ENCODE data around the gene SPSB1. TPM values are rescaled to one million over a fixed set of nuclear protein-coding genes. Genes with fewer than 3 reads are reported as not detected.

Gene SPSB1
- total RNA-seq, 1 experiment from 2014 or later: 2.9 TPM

DNA sequence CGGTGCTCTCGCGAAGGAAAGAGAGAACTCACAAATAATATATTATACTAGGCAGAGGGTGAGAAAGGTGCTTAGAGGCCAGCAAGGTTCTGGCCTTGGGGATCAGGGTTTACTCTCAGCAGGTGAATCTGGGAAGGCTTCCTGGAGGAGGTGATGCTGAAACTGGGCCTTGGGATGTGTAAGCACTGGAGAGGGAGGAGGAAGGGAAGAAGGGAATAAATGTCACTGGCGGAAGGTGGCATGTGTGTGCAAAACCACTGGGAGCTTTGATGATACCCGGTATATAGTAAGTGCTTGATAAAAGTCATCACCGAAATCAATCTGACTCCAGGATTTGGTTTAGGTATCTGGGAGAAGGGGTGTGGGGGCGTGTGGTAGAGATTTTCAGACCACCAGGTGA lies 24.4 kb downstream of the SPSB1 start:
- no peak overlapping the region for H3K4me2 ChIP-seq (ENCODE audit: insufficient read depth, insufficient read length, low read length)
- no peak overlapping the region for H2AFZ ChIP-seq (ENCODE audit: low read length)
- H4K91ac ChIP-seq (ENCODE audit: insufficient read length, low read depth, low read length): no peak overlapping the region
- no peaks in the 10 kb centered on the region for H3K9me3 ChIP-seq (ENCODE audit: control insufficient read depth, low read depth, low read length)
- peaks cover 10% of the 10 kb centered on the region; the same call in 1 of the 2 replicates for H3K4me1 ChIP-seq (ENCODE audit: insufficient read depth, low read length)
- no peaks in the 10 kb centered on the region for H3K9me3 Mint-ChIP-seq
- no peak overlapping the region for H2AK5ac ChIP-seq (ENCODE audit: insufficient read length, low read length)
- H3K27ac Mint-ChIP-seq: no peak overlapping the region
- H3K36me3 Mint-ChIP-seq (ENCODE audit: insufficient read depth in 1 of 3, low read depth in 3 of 3): peaks cover 0 to 1% (median 0%) of the 10 kb centered on the region in 3 experiments; a peak in 1 of 7 replicates
- peaks cover 46 to 53% of the 10 kb centered on the region in 2 experiments for H3K4me1 Mint-ChIP-seq
- no peak overlapping the region for H3K56ac ChIP-seq (ENCODE audit: insufficient read length, low read depth, low read length)
- H2BK5ac ChIP-seq (ENCODE audit: insufficient read length, low read length): no peak overlapping the region
- H2BK20ac ChIP-seq (ENCODE audit: low read depth, low read length, poor library complexity, severe bottlenecking): no peak overlapping the region
- no peak overlapping the region for H3K18ac ChIP-seq (ENCODE audit: insufficient read length, low read depth, low read length)
- H3K14ac ChIP-seq (ENCODE audit: insufficient read depth, low read length): no peak overlapping the region
- no peak for DNase-seq
- no peak overlapping the region for H3K4ac ChIP-seq (ENCODE audit: low read depth, low read length)
- no peaks in the 10 kb centered on the region for H3K79me1 ChIP-seq (ENCODE audit: insufficient read depth, low read depth, low read length, poor library complexity, severe bottlenecking)
- no peaks in the 10 kb centered on the region for H3K79me2 ChIP-seq (ENCODE audit: insufficient read depth, low read length)
- H3K23ac ChIP-seq (ENCODE audit: insufficient read length, low read depth, low read length): no peak overlapping the region
- H3K23me2 ChIP-seq (ENCODE audit: insufficient read length, low read depth, low read length, poor library complexity, severe bottlenecking): no peaks in the 10 kb centered on the region
- no peak overlapping the region for H3K4me3 Mint-ChIP-seq
- H2BK12ac ChIP-seq (ENCODE audit: insufficient read length, low read depth, low read length): no peak overlapping the region
- H3K27me3 ChIP-seq (ENCODE audit: insufficient read depth, low read length): no peaks in the 10 kb centered on the region
- no peak overlapping the region for H2BK120ac ChIP-seq (ENCODE audit: low read depth, low read length, poor library complexity, severe bottlenecking)
- H3K27ac ChIP-seq (ENCODE audit: insufficient read length, low read depth, low read length): no peak overlapping the region
- H3K9ac ChIP-seq (ENCODE audit: extremely low read depth, insufficient read length, low read length): no peak overlapping the region
- H3T11ph ChIP-seq (ENCODE audit: low read length): no peak overlapping the region
- WGBS (ENCODE audit: extremely low coverage, insufficient read length, low lambda C conversion rate): no CpG with 5 or more reads among the region's 7 CpGs
- H4K8ac ChIP-seq (replicated peaks; ENCODE audit: insufficient read length, low read depth, low read length): no peak overlapping the region
- TF ChIP-seq, protein P1, sequence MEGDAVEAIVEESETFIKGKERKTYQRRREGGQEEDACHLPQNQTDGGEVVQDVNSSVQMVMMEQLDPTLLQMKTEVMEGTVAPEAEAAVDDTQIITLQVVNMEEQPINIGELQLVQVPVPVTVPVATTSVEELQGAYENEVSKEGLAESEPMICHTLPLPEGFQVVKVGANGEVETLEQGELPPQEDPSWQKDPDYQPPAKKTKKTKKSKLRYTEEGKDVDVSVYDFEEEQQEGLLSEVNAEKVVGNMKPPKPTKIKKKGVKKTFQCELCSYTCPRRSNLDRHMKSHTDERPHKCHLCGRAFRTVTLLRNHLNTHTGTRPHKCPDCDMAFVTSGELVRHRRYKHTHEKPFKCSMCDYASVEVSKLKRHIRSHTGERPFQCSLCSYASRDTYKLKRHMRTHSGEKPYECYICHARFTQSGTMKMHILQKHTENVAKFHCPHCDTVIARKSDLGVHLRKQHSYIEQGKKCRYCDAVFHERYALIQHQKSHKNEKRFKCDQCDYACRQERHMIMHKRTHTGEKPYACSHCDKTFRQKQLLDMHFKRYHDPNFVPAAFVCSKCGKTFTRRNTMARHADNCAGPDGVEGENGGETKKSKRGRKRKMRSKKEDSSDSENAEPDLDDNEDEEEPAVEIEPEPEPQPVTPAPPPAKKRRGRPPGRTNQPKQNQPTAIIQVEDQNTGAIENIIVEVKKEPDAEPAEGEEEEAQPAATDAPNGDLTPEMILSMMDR (conservative IDR thresholded peaks at IDR 0.05): no peak
- no peak overlapping the region for H2BK15ac ChIP-seq (ENCODE audit: low read depth, low read length)
- no peaks in the 10 kb centered on the region; the same call in 1 of the 2 replicates for H3K27me3 Mint-ChIP-seq (ENCODE audit: low read depth)
- no peaks in the 10 kb centered on the region for H4K20me1 ChIP-seq (ENCODE audit: control insufficient read depth, insufficient read depth, insufficient read length)
- H4K5ac ChIP-seq (ENCODE audit: insufficient read length, low read depth, low read length): no peak overlapping the region

All from H9 (cell line).